CD4-positive, CD25-positive, alpha-beta regulatory T cell (primary cell): ENCODE measurements around the gene CITED2. TPM values are rescaled to one million over a fixed set of nuclear protein-coding genes. Genes with fewer than 3 reads are reported as not detected.

Experiments
- ATAC-seq, 2 donors: fragments of 150-1000 bp; cut with Tn5 transposase; one replicate each; pipeline ENCODE4 v1.10.0; 2021; ENCODE audit warnings: low read depth in 2 of 2, moderate number of reproducible peaks in 2 of 2, moderate library complexity in 1 of 2
- DNase-seq, 3 donors: peaks; one replicate each; pipeline versions ENCODE4 v3.0.0 to v3.0.0-alpha.2; 2012 to 2022; ENCODE audit warnings: mixed read lengths in 1 of 3
- H3K27ac ChIP-seq: one replicate; pipeline ENCODE4 v1.7.0; 2013; ENCODE audit warnings: mild to moderate bottlenecking, low read length; ENCODE audit not compliant: insufficient read depth, poor library complexity, severe bottlenecking
- H3K27me3 ChIP-seq: one replicate; pipeline ENCODE4 v1.7.0; 2013; ENCODE audit warnings: low read length; ENCODE audit not compliant: control insufficient read depth, insufficient read depth
- H3K36me3 ChIP-seq: one replicate; pipeline ENCODE4 v1.7.0; 2013; ENCODE audit warnings: mild to moderate bottlenecking, low read length, moderate library complexity; ENCODE audit not compliant: control insufficient read depth, insufficient read depth
- H3K4me1 ChIP-seq: 2 replicates; pipeline ENCODE4 v1.7.0; 2013; ENCODE audit warnings: mild to moderate bottlenecking, low read length; ENCODE audit not compliant: insufficient read depth, control insufficient read depth, poor library complexity, severe bottlenecking
- H3K4me3 ChIP-seq: one replicate; pipeline ENCODE4 v1.7.0; 2013; ENCODE audit warnings: low read depth, mild to moderate bottlenecking, low read length, moderate library complexity
- H3K9me3 ChIP-seq, 2 experiments: 1 replicate in 1 of 2; 2 replicates in 1 of 2; pipeline ENCODE4 v1.7.0; 2013; ENCODE audit warnings: low read length in 2 of 2, mild to moderate bottlenecking in 1 of 2, moderate library complexity in 1 of 2; ENCODE audit not compliant: control insufficient read depth in 2 of 2
- H3K27ac Mint-ChIP-seq, 3 donors: one replicate each; pipeline ENCODE4 v1.8.0; 2020 to 2022; ENCODE audit warnings: mild to moderate bottlenecking in 3 of 3, mixed read lengths in 3 of 3, moderate library complexity in 2 of 3
- H3K27me3 Mint-ChIP-seq: one replicate; pipeline ENCODE4 v1.8.0; 2022; ENCODE audit warnings: mild to moderate bottlenecking, mixed read lengths
- H3K36me3 Mint-ChIP-seq: one replicate; pipeline ENCODE4 v1.8.0; 2020; ENCODE audit warnings: mixed read lengths
- H3K4me1 Mint-ChIP-seq, 4 donors: one replicate each; pipeline ENCODE4 v1.8.0; 2020 to 2022; ENCODE audit warnings: mixed read lengths in 4 of 4, mild to moderate bottlenecking in 1 of 4
- H3K4me3 Mint-ChIP-seq, 4 donors: one replicate each; pipeline ENCODE4 v1.8.0; 2020 to 2022; ENCODE audit warnings: mild to moderate bottlenecking in 4 of 4, mixed read lengths in 4 of 4, moderate library complexity in 3 of 4
- H3K9me3 Mint-ChIP-seq, 7 donors: one replicate each; pipeline ENCODE4 v1.8.0; 2020 to 2022; ENCODE audit warnings: mixed read lengths in 7 of 7, mild to moderate bottlenecking in 3 of 7, moderate library complexity in 2 of 7
- polyA plus RNA-seq, 4 donors: library from polyadenylated mRNA; unstranded; fragments of 300-500 nt; fragmentation: Illumina TruSeq; gene quantifications; one replicate each; pipeline ENCODE4 v1.2.3, GENCODE V29; 2021
- total RNA-seq: library from RNA; stranded (reverse); gene quantifications from one replicate; pipeline ENCODE4 v1.2.3, GENCODE V29; 2022

Gene CITED2
- total and polyA plus RNA-seq, 5 donors from 2014 or later = 30.6 to 151 (median 39.6) TPM

DNA sequence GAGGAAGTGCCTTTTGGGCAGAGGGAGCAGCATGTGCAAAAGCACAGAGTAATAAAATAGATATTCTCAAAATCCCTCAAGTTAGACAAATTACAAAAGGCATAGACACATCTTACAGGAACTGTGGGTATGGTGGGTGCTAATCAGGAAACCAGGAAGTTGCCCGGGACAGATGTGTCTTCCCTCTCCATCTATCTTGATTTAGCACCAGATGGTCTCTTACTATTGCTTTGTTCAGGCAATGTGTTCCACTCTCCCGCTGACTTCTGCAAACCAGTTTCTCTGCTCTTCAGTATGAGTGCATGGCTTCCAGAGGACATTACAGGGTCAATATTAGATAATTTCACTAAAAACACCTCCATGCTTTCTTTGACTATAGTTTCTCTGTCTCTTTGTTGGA, 13.2 kb downstream of the CITED2 start:
- no peaks in the 10 kb centered on the region for H3K36me3 Mint-ChIP-seq
- H3K27me3 Mint-ChIP-seq = peaks cover 6% of the 10 kb centered on the region
- H3K9me3 ChIP-seq = no peaks in the 10 kb centered on the region
- no peak overlapping the region for H3K4me3 Mint-ChIP-seq
- no peaks in the 10 kb centered on the region for H3K36me3 ChIP-seq
- peaks cover 2% of the 10 kb centered on the region for H3K4me1 ChIP-seq
- H3K4me1 Mint-ChIP-seq = peaks cover 11 to 26% (median 14%) of the 10 kb centered on the region in 4 donors
- peaks cover 0 to 2% (median 0%) of the 10 kb centered on the region in 7 donors for H3K9me3 Mint-ChIP-seq
- DNase-seq (no peak), ATAC-seq (no peak)
- no peaks in the 10 kb centered on the region for H3K27me3 ChIP-seq
- H3K4me3 ChIP-seq = no peak overlapping the region
- H3K27ac Mint-ChIP-seq = peak overlapping the region in 1 of 3 donors; percentile 23
- H3K27ac ChIP-seq = no peak overlapping the region

DNA sequence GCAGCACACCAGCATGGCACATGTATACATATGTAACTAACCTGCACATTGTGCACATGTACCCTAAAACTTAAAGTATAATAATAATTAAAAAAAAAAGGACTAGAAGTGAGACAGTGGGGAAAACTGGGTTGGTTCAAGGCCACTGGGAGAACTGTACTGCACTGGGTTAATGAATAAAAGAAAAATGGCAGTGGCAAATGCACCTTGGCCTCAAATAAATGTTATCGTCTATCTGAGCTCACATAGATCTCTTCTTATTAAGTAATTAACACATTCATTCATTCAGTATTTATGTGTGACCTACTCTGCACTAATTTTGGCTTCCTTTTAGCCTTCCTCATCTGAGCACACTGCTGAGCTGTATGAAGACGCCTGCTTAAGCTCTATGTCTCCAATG, 17.5 kb downstream of the CITED2 start:
- no peaks in the 10 kb centered on the region for H3K36me3 Mint-ChIP-seq
- Histone ChIP-seq H3K27ac (no peak overlapping the region), H3K4me3 (no peak overlapping the region), H3K27me3 (no peaks in the 10 kb centered on the region), H3K36me3 (no peaks in the 10 kb centered on the region), H3K4me1 (no peaks in the 10 kb centered on the region), H3K9me3 (no peaks in the 10 kb centered on the region)
- H3K4me1 Mint-ChIP-seq = peaks cover 0 to 5% (median 2%) of the 10 kb centered on the region in 4 donors
- no peak for DNase-seq
- peaks cover 0 to 2% (median 0%) of the 10 kb centered on the region in 7 donors for H3K9me3 Mint-ChIP-seq
- H3K4me3 Mint-ChIP-seq = no peak overlapping the region
- peaks cover 5% of the 10 kb centered on the region for H3K27me3 Mint-ChIP-seq
- no peak for ATAC-seq
- no peak overlapping the region for H3K27ac Mint-ChIP-seq

DNA sequence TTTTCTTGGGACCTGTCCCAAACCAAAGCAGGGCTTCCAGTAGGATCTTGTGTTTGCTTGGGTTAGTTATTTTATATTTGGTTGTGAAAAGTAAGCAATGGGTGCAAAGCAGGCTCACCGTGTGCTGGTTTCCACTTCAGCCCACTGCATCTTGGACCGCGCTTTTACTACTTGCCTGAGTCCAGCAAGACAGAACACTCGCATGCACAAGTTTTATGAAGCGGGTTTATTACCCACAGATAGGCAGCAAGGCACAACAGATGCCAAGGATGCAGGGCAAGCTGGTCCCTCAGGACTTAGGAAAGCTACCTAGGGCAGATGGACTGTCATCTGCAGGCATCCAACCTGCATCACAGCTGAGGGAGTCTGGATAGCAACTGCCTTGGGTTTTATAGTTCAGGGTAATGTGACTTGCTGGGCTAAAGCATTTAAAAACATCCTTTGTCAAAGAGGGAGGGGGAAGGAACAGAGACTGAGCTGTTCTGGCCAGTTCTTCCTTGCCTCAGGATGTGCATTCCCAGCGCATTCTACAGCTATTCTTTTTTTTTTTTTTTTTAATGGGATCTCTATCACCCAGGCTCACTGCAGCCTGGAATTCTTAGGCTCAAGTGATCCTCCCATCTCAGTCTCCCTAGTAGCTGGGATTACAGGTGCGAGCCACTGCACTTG, 18.5 kb downstream of the CITED2 start:
- peaks cover 0 to 3% (median 0%) of the 10 kb centered on the region in 4 donors for H3K4me1 Mint-ChIP-seq
- no peak for ATAC-seq
- H3K27me3 Mint-ChIP-seq = peaks cover 5% of the 10 kb centered on the region
- Histone ChIP-seq H3K27me3 (no peaks in the 10 kb centered on the region), H3K4me1 (no peaks in the 10 kb centered on the region), H3K9me3 (no peaks in the 10 kb centered on the region), H3K27ac (no peak overlapping the region), H3K4me3 (no peak overlapping the region), H3K36me3 (no peaks in the 10 kb centered on the region)
- peaks cover 0 to 2% (median 0%) of the 10 kb centered on the region in 7 donors for H3K9me3 Mint-ChIP-seq
- H3K4me3 Mint-ChIP-seq = no peak overlapping the region
- H3K27ac Mint-ChIP-seq = no peak overlapping the region
- H3K36me3 Mint-ChIP-seq = no peaks in the 10 kb centered on the region
- DNase-seq = no peak

DNA sequence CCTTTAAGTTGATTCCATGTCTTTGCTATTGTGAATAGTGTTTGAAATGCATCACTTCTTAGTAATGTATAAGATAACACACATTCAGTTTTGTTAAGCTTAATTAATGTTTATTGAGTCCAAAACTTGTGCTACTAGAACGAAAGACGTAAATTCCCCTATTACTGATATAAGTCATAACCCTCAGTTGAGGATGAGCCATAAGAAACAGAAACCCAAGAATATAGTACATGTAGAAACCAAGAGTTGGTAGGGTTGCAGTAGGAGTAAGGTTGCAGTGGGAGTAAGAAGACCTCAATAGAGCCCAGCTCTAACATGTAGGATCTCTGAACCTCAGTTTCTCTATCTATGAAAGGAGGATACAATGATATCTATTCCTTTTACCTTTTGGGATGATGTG, 19.3 kb downstream of the CITED2 start:
- no peaks in the 10 kb centered on the region for H3K9me3 ChIP-seq
- no peak overlapping the region for H3K27ac ChIP-seq
- peaks cover 0 to 2% (median 0%) of the 10 kb centered on the region in 7 donors for H3K9me3 Mint-ChIP-seq
- H3K27me3 ChIP-seq = no peaks in the 10 kb centered on the region
- no peaks in the 10 kb centered on the region for H3K36me3 ChIP-seq
- no peak overlapping the region for H3K4me3 Mint-ChIP-seq
- no peak for DNase-seq
- no peak for ATAC-seq
- H3K27me3 Mint-ChIP-seq = peaks cover 5% of the 10 kb centered on the region
- no peak overlapping the region for H3K27ac Mint-ChIP-seq
- no peaks in the 10 kb centered on the region for H3K4me1 ChIP-seq
- no peaks in the 10 kb centered on the region for H3K36me3 Mint-ChIP-seq
- no peak overlapping the region for H3K4me3 ChIP-seq
- H3K4me1 Mint-ChIP-seq = peaks cover 0 to 2% (median 0%) of the 10 kb centered on the region in 4 donors

DNA sequence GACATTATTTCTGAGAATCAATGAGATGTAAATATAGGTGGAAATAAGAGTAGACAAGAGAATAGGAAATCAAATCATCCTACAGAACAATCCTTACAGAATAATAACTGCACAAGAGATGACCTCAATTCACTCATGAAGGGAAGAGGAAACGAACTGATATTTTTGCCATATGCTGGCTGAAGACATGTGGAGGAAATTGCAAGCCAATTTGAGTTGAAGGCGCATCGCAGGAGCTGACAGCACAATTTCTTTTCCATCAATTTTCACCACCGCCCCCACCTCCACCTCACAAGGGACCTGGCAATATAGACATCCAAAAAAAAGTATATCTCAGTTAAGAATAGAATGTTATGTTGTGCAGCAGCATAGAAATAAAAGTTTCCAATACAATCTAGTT, 20.3 kb downstream of the CITED2 start:
- H3K27me3 ChIP-seq = no peaks in the 10 kb centered on the region
- Mint-ChIP-seq H3K27me3 (peaks cover 5% of the 10 kb centered on the region), H3K27ac (no peak overlapping the region), H3K4me1 (peaks cover 0 to 2% (median 0%) of the 10 kb centered on the region in 4 donors), H3K9me3 (peaks cover 0 to 2% (median 0%) of the 10 kb centered on the region in 7 donors), H3K36me3 (no peaks in the 10 kb centered on the region), H3K4me3 (no peak overlapping the region)
- DNase-seq (no peak), ATAC-seq (no peak)
- H3K4me1 ChIP-seq = no peaks in the 10 kb centered on the region
- no peaks in the 10 kb centered on the region for H3K36me3 ChIP-seq
- H3K4me3 ChIP-seq = no peak overlapping the region
- no peak overlapping the region for H3K27ac ChIP-seq
- no peaks in the 10 kb centered on the region for H3K9me3 ChIP-seq

DNA sequence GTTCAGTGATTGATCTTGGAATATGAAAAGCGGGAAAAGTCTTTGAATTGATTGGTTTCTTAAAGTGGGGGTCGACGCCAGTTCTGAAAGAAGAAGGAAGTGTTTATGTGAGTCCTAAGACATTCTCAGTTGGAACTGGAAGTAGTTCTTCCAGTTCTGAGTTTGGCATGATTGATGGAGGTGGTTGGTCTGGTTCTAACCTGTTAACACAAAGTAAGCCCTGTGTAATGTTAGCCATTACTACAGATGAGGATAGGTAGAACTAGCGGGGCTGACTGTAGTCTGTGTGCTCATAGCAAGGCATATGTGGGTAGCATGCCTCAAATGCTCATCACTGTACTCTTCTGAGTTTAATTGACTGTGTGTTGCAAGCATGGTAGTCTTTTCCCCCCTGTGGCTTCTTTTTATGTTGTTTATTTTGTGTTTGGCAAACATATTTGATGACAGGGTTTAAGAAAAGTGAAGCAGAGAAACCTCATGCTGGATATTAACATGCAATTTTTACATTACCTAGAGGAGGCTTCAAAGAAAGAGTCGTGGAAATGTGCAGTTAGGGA, 24.9 kb downstream of the CITED2 start:
- Histone ChIP-seq H3K27me3 (no peaks in the 10 kb centered on the region), H3K4me1 (no peaks in the 10 kb centered on the region), H3K27ac (no peak overlapping the region), H3K4me3 (no peak overlapping the region), H3K36me3 (no peaks in the 10 kb centered on the region), H3K9me3 (no peaks in the 10 kb centered on the region)
- H3K4me1 Mint-ChIP-seq = peaks cover 0 to 5% (median 0%) of the 10 kb centered on the region in 4 donors
- DNase-seq (no peak), ATAC-seq (no peak)
- H3K27ac Mint-ChIP-seq = peak overlapping the region in 1 of 3 donors; percentile 1
- no peaks in the 10 kb centered on the region for H3K36me3 Mint-ChIP-seq
- H3K4me3 Mint-ChIP-seq = no peak overlapping the region
- no peaks in the 10 kb centered on the region for H3K27me3 Mint-ChIP-seq
- peaks cover 0 to 2% (median 0%) of the 10 kb centered on the region in 7 donors for H3K9me3 Mint-ChIP-seq

DNA sequence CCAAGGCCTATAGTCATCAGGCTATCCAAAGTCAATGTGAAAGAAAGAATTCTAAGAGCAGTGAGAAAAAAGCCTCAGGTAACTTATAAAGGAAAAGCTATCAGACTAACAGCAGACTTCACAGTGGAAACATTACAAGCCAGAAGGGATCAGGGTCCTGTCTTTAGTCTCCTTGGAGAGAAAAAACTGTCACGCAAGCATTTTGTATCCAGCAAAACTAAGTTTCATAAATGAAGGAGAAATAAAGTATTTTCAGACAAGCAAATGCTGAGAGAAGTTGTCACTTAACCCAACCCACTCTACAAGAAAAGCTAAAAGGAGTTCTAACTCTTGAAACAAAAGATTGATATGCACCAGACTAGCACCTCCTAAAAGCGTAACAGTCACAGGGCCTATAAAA, 28.1 kb downstream of the CITED2 start:
- H3K4me3 ChIP-seq = no peak overlapping the region
- H3K27me3 Mint-ChIP-seq = no peaks in the 10 kb centered on the region

More for the DNA sequence above, 28.1 kb downstream of the CITED2 start:
- ATAC-seq = no peak
- no peak for DNase-seq
- peaks cover 4% of the 10 kb centered on the region for H3K36me3 Mint-ChIP-seq
- no peaks in the 10 kb centered on the region for H3K9me3 Mint-ChIP-seq
- H3K4me1 Mint-ChIP-seq = peaks cover 0 to 15% (median 3%) of the 10 kb centered on the region in 4 donors
- H3K27ac Mint-ChIP-seq = no peak overlapping the region
- H3K4me3 Mint-ChIP-seq = no peak overlapping the region
- Histone ChIP-seq H3K27me3 (no peaks in the 10 kb centered on the region), H3K9me3 (no peaks in the 10 kb centered on the region), H3K4me1 (no peaks in the 10 kb centered on the region), H3K27ac (no peak overlapping the region), H3K36me3 (no peaks in the 10 kb centered on the region)
